Testis (tissue), 2 donors: ENCODE data around the gene CIT.

ENCODE experiments used
- POLR2A ChIP-seq: fragments of 450-650 bp; IDR thresholded peaks from one replicate; pipeline ENCODE4 v1.6.1; 2017; ENCODE audit warnings: antibody characterized with exemption, mild to moderate bottlenecking, moderate library complexity
- TF ChIP-seq, protein P1 (sequence below), 3 experiments: fragments of 450-650 bp in 2 of 3; fragments of 200-600 bp in 1 of 3; sonication (generic) in 1 of 3; IDR thresholded peaks; one replicate each; pipeline ENCODE4 v1.5.1; 2016 to 2019; ENCODE audit warnings: antibody characterized with exemption in 3 of 3, mild to moderate bottlenecking in 2 of 3, moderate library complexity in 1 of 3

GRCh38 chr12:119692997-119693396 lies 184.1 kb downstream of the CIT start:
- TF ChIP-seq, protein P1, sequence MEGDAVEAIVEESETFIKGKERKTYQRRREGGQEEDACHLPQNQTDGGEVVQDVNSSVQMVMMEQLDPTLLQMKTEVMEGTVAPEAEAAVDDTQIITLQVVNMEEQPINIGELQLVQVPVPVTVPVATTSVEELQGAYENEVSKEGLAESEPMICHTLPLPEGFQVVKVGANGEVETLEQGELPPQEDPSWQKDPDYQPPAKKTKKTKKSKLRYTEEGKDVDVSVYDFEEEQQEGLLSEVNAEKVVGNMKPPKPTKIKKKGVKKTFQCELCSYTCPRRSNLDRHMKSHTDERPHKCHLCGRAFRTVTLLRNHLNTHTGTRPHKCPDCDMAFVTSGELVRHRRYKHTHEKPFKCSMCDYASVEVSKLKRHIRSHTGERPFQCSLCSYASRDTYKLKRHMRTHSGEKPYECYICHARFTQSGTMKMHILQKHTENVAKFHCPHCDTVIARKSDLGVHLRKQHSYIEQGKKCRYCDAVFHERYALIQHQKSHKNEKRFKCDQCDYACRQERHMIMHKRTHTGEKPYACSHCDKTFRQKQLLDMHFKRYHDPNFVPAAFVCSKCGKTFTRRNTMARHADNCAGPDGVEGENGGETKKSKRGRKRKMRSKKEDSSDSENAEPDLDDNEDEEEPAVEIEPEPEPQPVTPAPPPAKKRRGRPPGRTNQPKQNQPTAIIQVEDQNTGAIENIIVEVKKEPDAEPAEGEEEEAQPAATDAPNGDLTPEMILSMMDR (IDR thresholded peaks at IDR 0.05): no peak
- no peak for TF ChIP-seq POLR2A
